B cell (primary cell): ENCODE measurements around the gene SHLD2. TPM values are rescaled to one million over a fixed set of nuclear protein-coding genes. Genes with fewer than 3 reads are reported as not detected.

Experiments
- ATAC-seq: fragments of 200-7000 bp; cut with Tn5 transposase; one replicate; pipeline ENCODE4 v1.10.0; 2021; ENCODE audit warnings: low read depth, mild to moderate bottlenecking, moderate number of reproducible peaks, moderate library complexity
- CTCF ChIA-PET: fragments of 350-600 bp; sonication (Branson Sonifier 250); formaldehyde crosslinking; loops from one replicate; lab custom pipeline; 2021; ENCODE audit warnings: antibody characterized with exemption, inconsistent platforms; lab: Charles Lee
- POLR2A ChIA-PET: fragments of 350-600 bp; sonication (Branson Sonifier 250); formaldehyde crosslinking; loops from one replicate; lab custom pipeline; 2021; ENCODE audit warnings: antibody characterized with exemption; lab: Charles Lee
- DNase-seq: peaks from one replicate; pipeline ENCODE4 v3.0.0; 2013
- H2AFZ ChIP-seq: 2 replicates; pipeline ENCODE4 v1.6.1; 2012; ENCODE audit warnings: mild to moderate bottlenecking, low read depth, low read length; ENCODE audit not compliant: insufficient read depth, poor library complexity, severe bottlenecking
- H3K27ac ChIP-seq, 2 donors: 1 replicate in 1 of 2; 2 replicates in 1 of 2; pipeline ENCODE4 v1.5.1; 2012 to 2013; ENCODE audit warnings: low read length in 2 of 2, mild to moderate bottlenecking in 2 of 2, moderate library complexity in 1 of 2
- H3K27me3 ChIP-seq, 4 experiments: fragments of 200-600 bp in 1 of 4; sonication (generic) in 1 of 4; replicated peaks in 1 of 4; 1 replicate in 2 of 4; 2 replicates in 2 of 4; pipeline versions ENCODE4 v1.6.1 to v1.7.0; 2013 to 2016; ENCODE audit warnings: low read length in 3 of 4, mild to moderate bottlenecking in 2 of 4, mixed read lengths in 1 of 4, moderate library complexity in 1 of 4; ENCODE audit not compliant: insufficient read depth in 4 of 4, control insufficient read depth in 3 of 4; ENCODE audit errors: control extremely low read depth in 1 of 4
- H3K36me3 ChIP-seq, 2 experiments: replicated peaks in 1 of 2; 1 replicate in 1 of 2; 2 replicates in 1 of 2; pipeline versions ENCODE4 v1.6.1 to v1.7.1; 2013; ENCODE audit warnings: low read length in 1 of 2; ENCODE audit not compliant: insufficient read depth in 2 of 2, control insufficient read depth in 1 of 2; ENCODE audit errors: control extremely low read depth in 1 of 2, extremely low read depth in 1 of 2
- H3K4me1 ChIP-seq, 2 donors: fragments of 200-600 bp in 1 of 2; sonication (generic) in 1 of 2; 1 replicate in 1 of 2; 2 replicates in 1 of 2; pipeline versions ENCODE4 v1.5.1 to v1.6.1; 2013 to 2017; ENCODE audit warnings: low read length in 2 of 2; ENCODE audit not compliant: control insufficient read depth in 2 of 2, insufficient read depth in 2 of 2
- H3K4me2 ChIP-seq: replicated peaks from 2 replicates; pipeline ENCODE3; 2012; ENCODE audit warnings: mild to moderate bottlenecking, low read depth, low read length; ENCODE audit not compliant: poor library complexity, severe bottlenecking
- H3K4me3 ChIP-seq, 5 experiments: fragments of 200-600 bp in 1 of 5; sonication (generic) in 1 of 5; 1 replicate in 3 of 5; 2 replicates in 2 of 5; pipeline versions ENCODE4 v1.5.1 to v1.7.0; 2011 to 2016; ENCODE audit warnings: low read length in 4 of 5, mild to moderate bottlenecking in 4 of 5, low read depth in 2 of 5, control low read depth in 1 of 5, moderate library complexity in 1 of 5; ENCODE audit not compliant: insufficient read depth in 1 of 5; ENCODE audit errors: control extremely low read depth in 1 of 5, extremely low read depth in 1 of 5
- H3K79me2 ChIP-seq: fragments of 200-600 bp; sonication (generic); one replicate; pipeline ENCODE4 v1.6.0; 2016; ENCODE audit warnings: low read length; ENCODE audit not compliant: control insufficient read depth, insufficient read depth
- H3K9ac ChIP-seq: fragments of 200-600 bp; sonication (generic); 2 replicates; pipeline ENCODE4 v1.6.1; 2017; ENCODE audit warnings: mild to moderate bottlenecking, low read length, moderate library complexity
- H3K9me3 ChIP-seq, 3 donors: one replicate each; pipeline versions ENCODE4 v1.6.1 to v1.7.1; 2013; ENCODE audit warnings: low read length in 2 of 3; ENCODE audit not compliant: control insufficient read depth in 2 of 3, insufficient read depth in 1 of 3; ENCODE audit errors: control extremely low read depth in 1 of 3
- H4K20me1 ChIP-seq: 2 replicates; pipeline ENCODE4 v1.6.0; 2012; ENCODE audit warnings: mild to moderate bottlenecking, low read length; ENCODE audit not compliant: insufficient read depth, control insufficient read depth, poor library complexity, severe bottlenecking
- H3K27ac Mint-ChIP-seq: one replicate; pipeline ENCODE4 v1.8.0; 2021; ENCODE audit warnings: mixed read lengths
- H3K27me3 Mint-ChIP-seq: one replicate; pipeline ENCODE4 v1.8.0; 2021; ENCODE audit warnings: mixed read lengths
- H3K4me1 Mint-ChIP-seq: one replicate; pipeline ENCODE4 v1.8.0; 2021; ENCODE audit warnings: mixed read lengths
- H3K4me3 Mint-ChIP-seq: one replicate; pipeline ENCODE4 v1.8.0; 2021; ENCODE audit warnings: mixed read lengths
- H3K9me3 Mint-ChIP-seq: one replicate; pipeline ENCODE4 v1.8.0; 2022; ENCODE audit warnings: mixed read lengths; ENCODE audit not compliant: insufficient read depth
- CTCF ChIP-seq: fragments of 200-600 bp; IDR thresholded peaks from one replicate; pipeline ENCODE4 v1.8.0; 2022; ENCODE audit warnings: antibody characterized with exemption, mild to moderate bottlenecking
- EZH2 ChIP-seq: IDR thresholded peaks from 2 replicates; pipeline ENCODE4 v1.6.1; 2012; ENCODE audit warnings: borderline replicate concordance, low read depth, mild to moderate bottlenecking, moderate library complexity, low read length; ENCODE audit not compliant: insufficient read depth, poor library complexity, severe bottlenecking
- WGBS: methylation state at CpG from one replicate; pipeline ENCODE4 v1.1.5; 2013; ENCODE audit warnings: missing lambda C conversion rate; ENCODE audit not compliant: insufficient coverage; 5-methylcytosine and 5-hydroxymethylcytosine counted together
- intact Hi-C: fragments of 100-400 bp; cut with micrococcal nuclease; formaldehyde crosslinking; loops from one replicate; pipeline ENCODE4 v1.10.0; 2022
- polyA plus RNA-seq: library from polyadenylated mRNA; depleted of rRNA; stranded (reverse); fragments of >200 nt; gene quantifications from 2 replicates; pipeline ENCODE4 v1.2.3, GENCODE V29; 2012
- total RNA-seq, 2 donors: library from RNA; stranded (reverse); fragments of 120-200 nt in 1 of 2; gene quantifications; 1 replicate in 1 of 2; 2 replicates in 1 of 2; pipeline versions ENCODE4 v1.2.3 to v1.2.4, GENCODE V29; 2013 to 2022

Gene SHLD2
- total and polyA plus RNA-seq, 2 donors (not counting 1 experiment from before 2014, with no cell fraction given) = 9.0 to 22.3 TPM

- H3K79me2 ChIP-seq = no peaks in the 10 kb centered on the region
- H3K4me3 ChIP-seq = no peak overlapping the region
- H3K36me3 ChIP-seq = peaks cover 7 to 82% of the 10 kb centered on the region in 2 experiments
- no peak for ATAC-seq
- H3K9ac ChIP-seq = no peak overlapping the region
- H3K27me3 ChIP-seq = no peaks in the 10 kb centered on the region
- no peaks in the 10 kb centered on the region for H4K20me1 ChIP-seq
- no peak overlapping the region for H2AFZ ChIP-seq
- no peak overlapping the region for H3K27ac Mint-ChIP-seq
- H3K27me3 Mint-ChIP-seq = no peaks in the 10 kb centered on the region
- intact Hi-C loops = no loop called here
- H3K9me3 ChIP-seq = no peaks in the 10 kb centered on the region
- H3K4me1 Mint-ChIP-seq = no peaks in the 10 kb centered on the region
- CTCF ChIA-PET = no interaction called here
- no peaks in the 10 kb centered on the region for H3K4me1 ChIP-seq
- H3K4me2 ChIP-seq = no peak overlapping the region
- no peak for TF ChIP-seq CTCF
- TF ChIP-seq EZH2 = no peak
- no peak overlapping the region for H3K4me3 Mint-ChIP-seq
- no CpG with 5 or more reads among the region's 1 CpG for WGBS
- H3K9me3 Mint-ChIP-seq = no peaks in the 10 kb centered on the region
- no peak for DNase-seq
- POLR2A ChIA-PET = no interaction called here
- H3K27ac ChIP-seq = no peak overlapping the region
Measured at GRCh38 chr10:87058171-87058570, 36.8 kb upstream of the SHLD2 start.

- peaks cover 10 to 80% of the 10 kb centered on the region in 2 experiments for H3K36me3 ChIP-seq
- no peaks in the 10 kb centered on the region for H4K20me1 ChIP-seq
- no peak overlapping the region for H3K4me3 ChIP-seq
- H3K4me1 ChIP-seq = no peaks in the 10 kb centered on the region
- no peaks in the 10 kb centered on the region for H3K27me3 Mint-ChIP-seq
- H3K4me2 ChIP-seq = no peak overlapping the region
- H3K79me2 ChIP-seq = no peaks in the 10 kb centered on the region
- no peak for DNase-seq
- H3K9me3 ChIP-seq = no peaks in the 10 kb centered on the region
- no peak overlapping the region for H2AFZ ChIP-seq
- no peak overlapping the region for H3K27ac ChIP-seq
- intact Hi-C loops = no loop called here
- no peaks in the 10 kb centered on the region for H3K9me3 Mint-ChIP-seq
- ChIA-PET POLR2A (no interaction called here), CTCF (no interaction called here)
- H3K4me1 Mint-ChIP-seq = no peaks in the 10 kb centered on the region
- ATAC-seq = no peak
- H3K27ac Mint-ChIP-seq = no peak overlapping the region
- no peaks in the 10 kb centered on the region for H3K27me3 ChIP-seq
- WGBS = no CpG with 5 or more reads among the region's 1 CpG
- TF ChIP-seq EZH2 (no peak), CTCF (no peak)
- no peak overlapping the region for H3K9ac ChIP-seq
- H3K4me3 Mint-ChIP-seq = no peak overlapping the region
Measured at GRCh38 chr10:87059401-87059800, 35.6 kb upstream of the SHLD2 start.
